HG03066 (cell line): ENCODE data around the gene MREG.
"Not testable (repeated sequence)": the region's sequence is repeated elsewhere in the genome, so short reads cannot be mapped to it uniquely, and the experiment has no call there.

Experiments
- ATAC-seq: cut with Tn5 transposase; IDR thresholded peaks from one replicate; pipeline ENCODE4 v1.9.1; 2021; ENCODE audit warnings: low read depth; ENCODE audit not compliant: unreplicated experiment

MREG gene

GRCh38 chr2:216021768-216022565 is 8.6 kb upstream of the MREG start:
- no peak for ATAC-seq

- ATAC-seq = no peak
These were observed 5.4 kb upstream of the MREG start for GRCh38 chr2:216018709-216019108.

GRCh38 chr2:216017365-216017764 is 4.0 kb upstream of the MREG start:
- no peak for ATAC-seq

- ATAC-seq = no peak
These were observed 3.2 kb upstream of the MREG start for GRCh38 chr2:216016581-216016980.

- peak; percentile 77 for ATAC-seq
These were observed 2.5 kb upstream of the MREG start for GRCh38 chr2:216015722-216016464.

- no peak for ATAC-seq
These were observed 1.6 kb upstream of the MREG start for GRCh38 chr2:216014986-216015385.

GRCh38 chr2:216014006-216014405 is 655 bp upstream of the MREG start:
- ATAC-seq = no peak

GRCh38 chr2:216012830-216013079 is 596 bp downstream of the MREG start:
- ATAC-seq = no peak

- no peak for ATAC-seq
These were observed 1.1 kb downstream of the MREG start for GRCh38 chr2:216012133-216012829.

- ATAC-seq = not testable (repeated sequence)
These were observed 4.1 kb downstream of the MREG start for GRCh38 chr2:216009215-216009614.

GRCh38 chr2:216008387-216008786 is 5.0 kb downstream of the MREG start:
- no peak for ATAC-seq

- peak; percentile 35 for ATAC-seq
These were observed 7.1 kb downstream of the MREG start for GRCh38 chr2:216006164-216006663.

- ATAC-seq = no peak
These were observed 8.6 kb downstream of the MREG start for GRCh38 chr2:216004697-216005283.

- no peak for ATAC-seq
These were observed 9.3 kb downstream of the MREG start for GRCh38 chr2:216003876-216004696.

GRCh38 chr2:216002693-216003092 is 10.7 kb downstream of the MREG start:
- no peak for ATAC-seq

GRCh38 chr2:216002101-216002678 is 11.2 kb downstream of the MREG start:
- no peak for ATAC-seq

GRCh38 chr2:216001216-216002100 is 11.9 kb downstream of the MREG start:
- ATAC-seq = no peak

- no peak for ATAC-seq
These were observed 14.7 kb downstream of the MREG start for GRCh38 chr2:215998636-215999035.

- ATAC-seq = no peak
These were observed 16.1 kb downstream of the MREG start for GRCh38 chr2:215997219-215997618.
